HG03095 (cell line): ENCODE measurements around the gene UNC13D.
"Not testable (repeated sequence)": the region's sequence is repeated elsewhere in the genome, so short reads cannot be mapped to it uniquely, and the experiment has no call there.

Experiments
- ATAC-seq: cut with Tn5 transposase; IDR thresholded peaks from one replicate; pipeline ENCODE4 v1.9.1; 2021; ENCODE audit warnings: moderate library complexity; ENCODE audit not compliant: unreplicated experiment

The UNC13D gene

DNA sequence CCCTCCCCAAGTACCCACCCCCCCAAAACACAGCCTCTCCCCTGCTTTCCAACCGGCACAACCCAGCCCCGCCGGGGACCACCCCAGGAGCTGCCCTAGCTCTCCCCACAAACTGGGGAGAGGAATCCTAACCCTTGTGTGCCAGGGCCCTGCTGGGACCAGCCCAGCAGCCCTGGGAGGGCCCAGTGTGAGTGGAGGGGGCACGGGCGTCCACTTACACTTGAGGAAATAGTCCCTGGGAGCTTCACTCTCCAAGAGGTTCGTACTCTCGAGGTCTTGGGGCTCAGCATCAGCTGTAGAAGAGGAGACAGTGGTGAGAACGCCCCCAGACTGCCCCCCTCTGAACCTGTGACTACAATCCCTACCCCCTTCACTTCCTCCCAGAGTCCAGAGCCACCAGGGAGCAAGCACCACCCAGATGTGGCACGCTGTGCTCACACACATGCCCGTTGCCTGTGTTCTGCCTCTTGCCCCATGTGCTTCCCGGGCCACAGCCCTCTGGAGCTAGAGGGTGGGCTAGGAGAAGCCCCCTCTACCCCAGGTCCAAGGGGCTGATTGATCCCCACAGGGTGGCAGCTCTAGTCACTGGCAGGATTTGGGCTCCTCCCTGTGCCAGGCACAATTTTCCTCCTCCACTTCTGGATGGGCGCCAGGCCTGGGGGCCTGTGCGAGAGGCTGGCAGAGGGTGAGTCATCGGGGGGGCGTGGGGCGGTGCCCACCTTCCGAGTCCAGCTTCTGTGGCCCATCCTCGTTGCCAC lies 31.2 kb upstream of the UNC13D start:
- ATAC-seq: no peak

DNA sequence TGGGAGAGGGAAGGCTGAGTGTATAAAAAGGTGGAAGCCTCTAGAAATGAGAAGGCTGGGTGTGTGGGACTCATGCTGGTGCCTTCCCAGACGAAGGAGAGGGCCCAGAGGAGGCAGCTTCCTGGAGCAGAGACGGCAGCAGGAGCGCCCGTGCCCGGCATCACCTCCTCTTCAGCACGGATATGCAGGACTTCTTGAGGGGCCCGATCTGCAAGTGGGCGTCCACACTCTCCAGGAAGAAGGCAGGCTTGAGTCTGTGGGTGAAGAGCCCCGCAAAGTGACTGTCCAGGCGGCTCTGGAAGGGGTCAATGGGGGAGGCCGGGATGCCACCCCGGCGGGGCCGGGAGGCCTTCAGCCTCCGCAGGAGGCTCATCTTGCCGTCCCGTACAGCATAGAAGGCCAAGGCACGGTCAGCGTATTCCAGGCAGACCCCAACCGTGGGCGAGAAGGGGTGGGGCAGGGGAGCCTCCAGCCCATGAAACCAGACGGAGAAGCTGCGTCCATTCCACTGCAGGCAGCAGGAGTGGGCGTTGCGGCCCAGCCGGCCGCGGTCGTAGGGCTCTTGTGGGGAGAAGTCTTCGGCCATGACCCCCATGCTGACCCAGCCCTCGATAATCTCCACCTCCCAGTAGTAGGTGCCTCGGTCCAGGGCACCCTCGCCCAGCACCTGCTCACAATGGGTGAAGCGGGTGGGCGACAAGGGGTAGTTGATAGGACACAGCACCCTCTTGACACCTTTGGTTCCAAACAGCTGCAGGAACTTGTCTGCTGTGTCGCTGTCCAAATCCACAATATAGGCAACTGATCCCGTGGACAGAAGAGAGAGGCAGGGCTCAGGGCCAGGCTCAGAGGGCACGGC lies 30.3 kb upstream of the UNC13D start:
- no peak for ATAC-seq

DNA sequence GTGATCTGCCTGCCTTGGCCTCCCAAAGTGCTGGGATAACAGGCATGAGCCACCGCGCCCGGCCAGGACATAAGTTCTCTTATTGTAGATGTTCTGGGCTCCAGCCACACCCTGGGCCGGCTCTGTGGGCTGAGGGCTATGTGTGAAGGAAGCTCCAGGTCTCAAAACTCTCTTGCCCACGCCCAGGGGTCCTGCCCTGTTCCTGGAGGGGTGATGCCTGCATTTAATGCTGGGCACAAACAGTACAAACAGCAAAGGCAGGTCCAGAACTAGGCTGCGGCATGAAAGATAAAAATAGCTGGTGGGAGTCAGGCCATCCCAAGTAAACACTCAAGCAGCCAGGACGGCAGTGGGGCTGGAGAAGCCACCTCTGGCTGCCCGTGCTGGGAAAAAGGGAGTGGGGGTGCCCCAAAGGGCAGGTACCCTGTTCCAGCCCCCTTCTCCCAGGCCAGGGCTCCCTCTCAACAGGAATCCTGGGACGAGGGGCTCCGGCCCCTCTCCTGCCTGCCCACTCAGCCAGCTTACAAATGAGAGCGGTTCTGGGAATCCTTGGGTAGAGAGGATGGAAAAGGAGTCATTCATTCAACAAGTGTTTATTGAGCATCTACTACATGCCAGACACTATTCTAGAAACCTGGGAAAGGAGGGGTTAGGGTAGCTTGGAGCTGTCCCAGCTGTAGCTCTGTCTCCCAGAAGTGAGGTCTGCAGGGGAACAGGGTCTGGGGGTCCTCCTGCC lies 29.6 kb upstream of the UNC13D start:
- ATAC-seq: no peak

DNA sequence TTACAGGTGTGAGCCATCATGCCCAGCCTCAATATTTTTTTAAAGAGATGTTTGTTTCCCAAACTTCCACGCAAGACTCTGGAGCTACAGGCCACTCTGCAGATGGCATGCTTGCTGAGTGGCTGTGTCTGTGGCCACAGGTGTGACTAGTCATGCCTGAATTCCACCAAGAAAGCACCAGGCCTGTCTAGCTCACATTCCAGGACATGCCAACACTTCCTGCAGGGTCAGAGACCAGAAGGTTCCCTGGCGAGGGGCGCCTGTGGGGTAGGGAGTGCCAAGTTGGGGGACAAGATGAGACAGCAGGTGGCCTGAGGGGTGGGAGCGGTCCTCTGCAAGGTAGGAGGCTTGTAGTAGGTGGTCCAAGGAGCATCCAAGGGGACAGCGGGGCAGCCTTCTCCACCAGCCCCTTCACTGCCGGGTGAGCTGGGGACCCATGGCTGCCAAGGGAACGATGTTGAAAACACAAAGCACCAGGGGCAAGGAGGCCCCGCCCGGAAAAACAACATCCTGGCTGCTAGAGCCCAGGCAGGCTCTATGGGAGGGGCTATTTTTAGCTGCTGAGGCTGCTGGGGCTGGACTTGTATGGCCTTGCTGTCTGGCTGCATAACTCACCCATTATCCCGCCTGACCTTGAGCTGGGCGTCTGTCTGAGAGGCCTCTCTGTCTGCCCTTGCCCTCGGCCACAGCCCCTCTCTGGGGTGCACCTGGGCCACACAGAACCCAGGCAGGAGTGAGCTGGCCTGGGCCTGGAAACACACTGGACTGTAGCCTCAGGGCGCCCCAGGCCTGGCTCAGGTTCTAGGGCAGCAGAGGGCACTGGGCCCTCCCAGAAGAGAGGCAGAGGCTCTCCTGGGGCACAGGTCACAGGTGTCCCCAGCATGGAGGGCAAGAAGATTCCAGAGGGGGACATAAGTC lies 28.5 kb upstream of the UNC13D start:
- no peak for ATAC-seq

DNA sequence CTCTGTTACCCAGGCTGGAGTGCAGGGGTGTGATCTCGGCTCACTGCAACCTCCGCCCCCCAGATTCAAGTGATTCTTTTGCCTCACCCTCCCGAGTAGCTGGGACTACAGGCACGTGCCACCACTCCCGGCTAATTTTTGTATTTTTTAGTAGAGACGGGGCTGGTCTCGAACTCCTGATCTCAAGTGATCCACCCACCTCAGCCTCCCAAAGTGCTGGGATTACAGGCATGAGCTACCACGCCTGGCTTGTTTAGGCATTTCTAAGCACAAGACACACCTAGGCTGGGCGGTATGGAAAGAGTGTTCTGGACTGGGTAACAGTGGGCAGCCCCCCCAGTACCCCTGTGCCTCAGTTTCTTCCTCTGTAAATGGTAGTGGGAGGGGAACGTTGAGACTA lies 26.0 kb upstream of the UNC13D start:
- ATAC-seq: not testable (repeated sequence)

DNA sequence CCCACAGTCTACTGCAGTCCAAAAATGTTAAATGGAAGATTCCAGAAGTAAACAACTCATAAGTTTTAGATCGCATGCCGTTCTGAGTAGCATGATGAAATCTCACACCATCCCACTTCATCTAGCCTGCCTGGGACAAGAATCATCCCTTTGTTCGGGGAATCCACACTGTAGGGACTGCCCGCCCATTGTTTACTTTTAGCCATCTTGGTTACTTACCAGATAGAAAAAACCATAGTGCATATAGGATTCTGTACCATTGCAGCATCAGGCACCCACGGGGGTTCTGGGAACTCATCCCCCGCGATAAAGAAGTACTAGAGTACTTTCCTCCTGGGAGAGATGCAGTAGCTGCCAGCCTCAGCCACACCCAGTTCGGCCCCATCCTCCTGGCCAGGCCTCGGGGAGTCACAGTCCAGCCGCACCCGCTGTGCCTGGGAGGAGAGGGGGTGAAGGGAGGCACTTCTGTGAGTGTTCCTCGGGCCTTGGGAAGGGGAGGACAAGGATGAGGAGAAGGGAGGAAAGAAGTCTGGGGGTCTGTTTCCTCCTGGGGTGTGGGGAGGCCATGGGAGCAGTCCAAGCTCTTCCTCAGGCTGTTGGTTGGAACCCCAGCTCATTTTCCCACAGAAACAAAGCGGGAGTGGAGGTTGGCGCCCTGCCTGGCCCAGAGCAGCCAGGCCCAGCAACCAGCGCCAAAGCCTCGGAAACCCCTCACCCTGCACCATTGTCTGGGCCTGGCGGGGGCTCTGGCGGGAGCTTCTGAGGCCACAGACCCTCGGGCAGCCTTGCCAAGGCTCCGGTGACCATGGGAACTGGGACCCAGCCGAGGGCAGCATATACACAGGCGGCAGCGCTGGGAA lies 25.3 kb upstream of the UNC13D start:
- ATAC-seq: no peak

DNA sequence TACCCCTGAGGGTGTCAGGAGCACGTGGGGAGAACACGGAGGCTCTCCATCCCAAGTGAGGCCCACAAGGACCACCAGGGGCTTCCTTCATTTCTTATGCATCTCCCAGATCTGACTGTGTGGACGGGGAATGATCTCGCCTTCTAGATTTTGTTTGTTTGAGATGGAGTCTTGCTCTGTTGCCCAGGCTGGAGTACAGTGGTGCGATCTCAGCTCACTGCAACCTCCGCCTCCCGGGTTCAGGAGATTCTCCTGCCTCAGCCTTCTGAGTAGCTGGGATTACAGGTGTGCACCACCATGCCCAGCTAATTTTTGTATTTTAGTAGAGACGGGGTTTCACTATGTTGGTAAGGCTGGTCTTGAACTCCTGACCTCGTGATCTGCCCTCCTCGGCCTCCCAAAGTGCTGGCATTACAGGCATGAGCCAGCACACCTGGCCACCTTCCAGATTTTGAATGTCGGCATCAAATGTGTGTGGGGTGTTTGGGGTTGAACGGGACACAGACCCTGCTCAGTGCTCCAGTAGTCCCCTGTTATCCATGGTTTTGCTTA lies 24.6 kb upstream of the UNC13D start:
- ATAC-seq: not testable (repeated sequence)

DNA sequence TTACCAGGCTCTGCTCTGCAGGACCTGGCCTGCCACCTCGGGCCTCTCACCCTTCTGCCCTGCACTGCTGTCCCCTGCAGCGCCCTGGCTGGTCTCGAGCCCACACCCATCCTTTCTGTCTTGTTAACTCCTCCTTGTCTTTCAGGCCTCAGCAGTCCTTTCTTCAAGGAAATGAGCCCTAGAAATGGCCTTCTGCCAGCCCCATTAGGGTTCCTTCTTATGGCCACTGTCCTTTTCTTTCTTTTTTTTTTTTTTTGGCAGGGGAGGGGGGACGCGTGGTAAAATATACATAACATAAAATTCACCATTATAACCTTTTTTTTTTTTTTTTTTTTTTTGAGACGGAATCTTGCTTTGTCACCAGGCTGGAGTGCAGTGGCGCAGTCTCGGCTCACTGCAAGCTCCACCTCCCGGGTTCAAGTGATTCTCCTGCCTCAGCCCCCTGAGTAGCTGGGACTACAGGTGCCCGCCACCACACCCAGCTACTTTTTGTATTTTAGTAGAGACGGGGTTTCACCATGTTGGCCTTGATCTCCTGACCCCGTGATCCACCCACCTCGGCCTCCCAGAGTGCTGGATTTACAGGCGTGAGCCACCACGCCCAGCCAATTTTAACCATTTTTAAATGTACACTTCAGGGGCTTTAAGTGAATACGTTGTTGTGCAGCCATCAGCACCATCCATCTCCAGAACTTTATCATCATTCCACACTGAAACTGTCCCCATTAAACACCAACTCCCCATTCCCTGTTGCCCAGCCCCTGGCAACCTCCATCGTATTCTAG lies 21.4 kb upstream of the UNC13D start:
- not testable (repeated sequence) for ATAC-seq

DNA sequence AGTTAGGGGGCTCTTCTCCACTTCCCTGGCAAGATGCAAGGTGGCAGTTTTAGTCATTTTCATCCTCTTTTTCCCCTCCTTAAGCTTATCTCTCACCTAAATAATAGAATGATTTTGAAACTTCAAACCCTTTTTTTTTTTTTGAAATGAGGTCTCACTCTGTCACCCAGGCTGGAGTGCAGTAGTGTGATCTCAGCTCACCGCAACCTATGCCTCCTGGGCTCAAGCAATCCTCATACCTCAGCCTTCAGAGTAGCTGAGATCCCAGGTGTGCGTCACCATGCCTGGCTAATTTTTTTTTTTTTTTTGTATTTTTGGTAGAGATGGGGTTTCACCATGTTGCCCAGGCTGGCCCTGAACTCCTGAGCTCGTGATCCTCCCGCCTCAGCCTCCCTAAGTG lies 20.7 kb upstream of the UNC13D start:
- ATAC-seq: peak; percentile 18

DNA sequence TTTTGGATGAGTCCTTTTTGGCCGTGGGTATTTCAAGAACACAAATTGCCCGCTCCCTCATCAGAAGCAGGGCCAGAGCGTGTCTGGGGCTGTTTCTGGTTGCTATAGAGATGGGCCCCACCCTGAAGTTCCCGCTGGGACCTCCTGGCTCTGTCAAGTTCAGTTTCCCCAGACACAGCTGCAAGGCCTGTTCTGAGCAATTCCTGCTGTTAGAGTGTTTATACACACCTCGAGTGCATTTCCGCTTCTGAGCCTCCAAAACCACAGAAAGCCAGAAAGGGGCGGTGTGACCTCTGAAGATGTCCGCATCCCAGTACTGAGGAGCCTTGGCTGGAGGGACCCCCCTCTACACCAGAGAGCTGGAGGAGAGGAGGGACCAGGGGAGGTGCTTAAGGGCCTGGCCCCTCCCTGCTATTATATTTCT lies 20.3 kb upstream of the UNC13D start:
- peak; percentile 79 for ATAC-seq

DNA sequence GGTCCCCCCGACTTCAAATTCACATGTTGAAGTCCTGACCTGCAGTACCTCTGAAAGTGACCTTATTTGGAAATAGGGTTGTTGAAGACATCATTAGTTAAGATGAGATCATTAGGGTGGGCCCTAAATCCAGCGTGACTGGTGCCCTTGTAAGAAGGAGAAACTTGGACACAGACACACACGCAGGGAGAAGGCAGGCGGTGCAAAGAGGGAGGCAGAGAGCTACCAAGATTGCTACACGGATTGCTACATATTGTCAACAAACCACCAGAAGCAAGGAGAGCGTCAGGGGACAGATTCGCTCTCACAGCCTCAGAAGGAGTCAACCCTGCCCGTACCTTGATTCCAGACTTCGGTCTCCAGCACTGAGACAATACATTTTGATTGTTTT lies 17.7 kb upstream of the UNC13D start:
- no peak for ATAC-seq

DNA sequence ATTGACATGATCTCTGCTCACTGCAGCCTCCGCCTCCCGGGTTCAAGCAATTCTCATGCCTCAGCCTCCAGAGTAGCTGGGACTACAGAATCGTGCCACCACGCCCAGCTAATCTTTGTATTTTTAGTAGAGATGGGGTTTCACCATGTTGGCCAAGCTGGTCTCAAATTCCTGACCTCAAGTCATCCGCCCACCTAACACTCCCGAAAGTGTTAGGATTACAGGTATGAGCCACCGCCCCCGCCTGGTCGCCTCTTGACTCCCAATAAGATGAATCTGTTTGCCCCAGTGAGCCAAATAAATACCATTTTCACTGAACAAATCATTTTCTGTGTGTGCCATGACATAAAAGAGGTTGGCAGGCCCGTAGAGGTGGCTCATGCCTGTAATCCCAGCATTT lies 15.2 kb upstream of the UNC13D start:
- not testable (repeated sequence) for ATAC-seq

DNA sequence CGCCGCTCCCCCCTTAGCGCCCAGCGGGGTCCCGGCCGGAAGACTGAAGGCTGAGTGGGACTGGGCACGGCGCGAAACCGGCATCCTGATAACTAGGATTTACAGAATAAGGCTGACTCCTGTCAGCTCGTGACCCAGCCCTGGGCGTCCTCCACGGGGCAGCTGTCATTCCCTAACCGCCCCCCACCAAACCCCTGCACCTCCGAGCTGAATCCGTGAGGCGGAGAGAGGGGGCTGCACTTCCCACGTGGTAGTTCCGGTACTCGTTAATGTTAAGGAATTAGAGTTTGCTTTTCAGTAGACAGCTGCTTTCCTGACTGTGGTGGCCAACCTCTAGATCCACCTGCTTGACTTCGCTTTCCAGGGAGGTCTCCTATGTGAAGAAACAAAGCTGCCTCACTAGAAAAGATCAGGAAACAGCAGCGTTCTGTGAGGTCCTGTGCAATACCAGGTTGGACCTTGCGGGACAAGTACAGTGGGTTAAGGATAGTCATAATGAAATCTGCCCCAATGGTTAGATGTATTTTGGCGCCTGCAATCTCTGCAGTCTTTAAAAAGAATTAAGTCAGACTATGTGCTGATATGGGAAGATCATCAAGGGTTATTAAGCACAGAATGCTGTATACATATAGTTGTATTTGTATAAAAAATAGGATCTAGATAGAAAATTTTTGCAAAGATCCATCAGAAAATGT lies 12.0 kb upstream of the UNC13D start:
- ATAC-seq: no peak

DNA sequence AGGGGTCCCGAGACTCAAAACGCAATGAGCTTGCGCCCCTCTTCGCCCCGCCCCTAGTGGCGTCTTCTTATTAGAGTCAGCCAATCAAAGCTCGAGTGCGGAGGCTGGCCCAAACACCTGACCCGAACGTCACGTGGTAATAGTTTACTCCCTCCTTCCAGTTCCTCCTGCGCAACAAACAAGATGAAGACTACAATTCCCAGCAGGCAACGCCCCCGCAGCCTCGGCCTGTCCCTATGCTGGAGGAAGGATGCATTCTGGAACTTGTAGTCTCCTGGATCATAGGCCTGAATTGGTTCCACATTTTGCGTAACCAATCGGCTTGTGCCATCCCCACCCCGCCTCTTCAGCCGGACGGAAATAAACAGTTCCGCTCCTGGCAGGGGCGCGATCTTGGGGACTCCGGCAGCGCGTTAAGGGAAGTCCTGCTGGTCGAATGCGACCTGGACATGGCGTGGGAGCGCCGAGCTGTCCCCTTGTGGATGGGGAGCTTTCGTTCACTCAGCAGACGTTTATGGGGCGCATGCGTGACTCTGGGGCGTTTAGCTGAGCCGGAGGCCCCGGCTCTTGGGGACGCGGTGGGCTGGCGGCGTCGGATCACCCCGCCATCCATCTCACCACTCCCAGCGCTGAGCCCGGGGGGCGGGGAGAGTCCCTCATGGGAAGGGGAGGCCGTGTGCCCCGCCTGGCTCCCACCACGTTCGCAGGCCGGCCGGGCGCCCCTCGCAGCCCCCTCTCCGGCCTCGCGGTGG lies 11.3 kb upstream of the UNC13D start, which contains the start of gene WBP2:
Gene WBP2, minus strand, starts transcription at position 26 of the 752 bp plus-strand sequence. CDS start 38 bp downstream, outside the sequence.
- peak; percentile 77 for ATAC-seq

DNA sequence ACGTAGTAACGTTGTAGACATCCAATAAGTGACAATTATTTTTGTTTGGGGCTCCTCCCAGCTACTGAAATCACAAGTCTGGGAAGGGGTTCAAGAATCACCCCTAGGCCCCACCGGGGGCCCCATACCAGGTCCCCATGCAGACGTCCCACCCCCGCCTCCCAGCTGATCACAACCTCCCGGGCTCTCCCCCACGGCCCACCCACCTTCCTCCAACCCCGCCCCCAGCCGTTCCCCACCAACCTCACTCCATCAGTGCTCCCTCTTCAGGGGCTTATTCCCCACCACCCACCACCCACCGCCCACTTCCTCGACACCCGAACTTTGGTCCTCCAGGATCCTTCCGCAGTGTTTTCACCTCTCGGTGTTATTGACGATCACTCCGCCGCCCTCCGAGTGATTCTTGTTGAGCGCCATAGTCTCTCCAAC lies 10.7 kb upstream of the UNC13D start:
- ATAC-seq: no peak

DNA sequence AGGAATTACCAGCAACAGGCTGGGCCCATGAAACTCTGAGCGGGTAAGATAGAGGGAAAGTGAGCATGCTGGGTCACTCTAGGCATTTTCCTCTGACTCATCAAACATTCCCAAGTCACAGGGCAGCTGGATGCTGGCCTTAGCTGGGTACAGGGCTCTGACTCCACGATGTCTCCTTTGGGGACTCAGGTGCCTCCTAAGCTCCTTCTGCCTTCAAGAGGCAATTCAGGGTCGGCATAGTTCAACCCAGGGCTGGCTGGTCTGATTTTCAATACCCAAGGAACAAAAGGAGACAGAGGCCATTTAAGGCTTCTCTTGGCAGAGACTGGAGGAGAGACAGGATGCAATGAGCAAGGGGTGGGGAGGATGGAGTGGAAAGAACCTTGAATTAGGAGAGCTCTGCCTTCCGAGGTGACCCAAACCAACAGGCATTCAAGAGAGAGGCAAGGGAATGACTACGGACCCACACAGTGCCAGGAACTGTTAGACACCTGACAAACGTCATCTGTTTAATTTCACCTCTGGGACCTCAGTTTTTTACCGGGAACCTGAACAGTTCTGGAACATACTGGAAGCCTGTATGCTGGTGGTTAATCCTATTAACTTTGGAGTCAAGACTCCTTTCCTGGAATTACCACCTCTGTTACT lies 10.0 kb upstream of the UNC13D start:
- no peak for ATAC-seq
